ENCODE data around the gene S100A5. TPM values are rescaled to one million over a fixed set of nuclear protein-coding genes. Genes with fewer than 3 reads are reported as not detected.
"Not testable (repeated sequence)": the region's sequence is repeated elsewhere in the genome, so short reads cannot be mapped to it uniquely, and the experiment has no call there.

The S100A5 gene
- total RNA-seq, 4 donors from 2014 or later, result not detected

DNA sequence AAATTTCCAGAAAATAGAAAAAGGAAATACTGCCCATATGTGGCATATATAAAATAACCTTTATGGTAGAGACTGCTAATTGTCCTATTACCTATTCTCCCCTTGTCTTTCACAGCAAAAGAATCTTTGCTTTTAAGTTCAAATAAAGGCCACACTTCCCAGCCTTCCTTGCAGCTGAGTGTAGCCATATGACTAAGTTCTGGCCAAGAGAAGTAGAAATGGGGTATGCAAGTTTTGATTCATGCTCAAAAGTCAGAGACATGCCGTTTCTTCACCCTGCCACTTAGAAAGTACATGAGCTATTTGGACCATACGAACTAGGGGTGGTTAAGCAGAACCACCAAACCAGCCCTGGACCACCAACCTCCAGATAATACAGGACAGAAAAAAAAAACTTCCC, 43.2 kb upstream of the S100A5 start:
- no peaks in the 10 kb centered on the region for H3K27me3 ChIP-seq
- TF ChIP-seq, protein P1, sequence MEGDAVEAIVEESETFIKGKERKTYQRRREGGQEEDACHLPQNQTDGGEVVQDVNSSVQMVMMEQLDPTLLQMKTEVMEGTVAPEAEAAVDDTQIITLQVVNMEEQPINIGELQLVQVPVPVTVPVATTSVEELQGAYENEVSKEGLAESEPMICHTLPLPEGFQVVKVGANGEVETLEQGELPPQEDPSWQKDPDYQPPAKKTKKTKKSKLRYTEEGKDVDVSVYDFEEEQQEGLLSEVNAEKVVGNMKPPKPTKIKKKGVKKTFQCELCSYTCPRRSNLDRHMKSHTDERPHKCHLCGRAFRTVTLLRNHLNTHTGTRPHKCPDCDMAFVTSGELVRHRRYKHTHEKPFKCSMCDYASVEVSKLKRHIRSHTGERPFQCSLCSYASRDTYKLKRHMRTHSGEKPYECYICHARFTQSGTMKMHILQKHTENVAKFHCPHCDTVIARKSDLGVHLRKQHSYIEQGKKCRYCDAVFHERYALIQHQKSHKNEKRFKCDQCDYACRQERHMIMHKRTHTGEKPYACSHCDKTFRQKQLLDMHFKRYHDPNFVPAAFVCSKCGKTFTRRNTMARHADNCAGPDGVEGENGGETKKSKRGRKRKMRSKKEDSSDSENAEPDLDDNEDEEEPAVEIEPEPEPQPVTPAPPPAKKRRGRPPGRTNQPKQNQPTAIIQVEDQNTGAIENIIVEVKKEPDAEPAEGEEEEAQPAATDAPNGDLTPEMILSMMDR (IDR thresholded peaks at IDR 0.05), result no peak
- no peak for TF ChIP-seq POLR2A (IDR thresholded peaks at IDR 0.05)

DNA sequence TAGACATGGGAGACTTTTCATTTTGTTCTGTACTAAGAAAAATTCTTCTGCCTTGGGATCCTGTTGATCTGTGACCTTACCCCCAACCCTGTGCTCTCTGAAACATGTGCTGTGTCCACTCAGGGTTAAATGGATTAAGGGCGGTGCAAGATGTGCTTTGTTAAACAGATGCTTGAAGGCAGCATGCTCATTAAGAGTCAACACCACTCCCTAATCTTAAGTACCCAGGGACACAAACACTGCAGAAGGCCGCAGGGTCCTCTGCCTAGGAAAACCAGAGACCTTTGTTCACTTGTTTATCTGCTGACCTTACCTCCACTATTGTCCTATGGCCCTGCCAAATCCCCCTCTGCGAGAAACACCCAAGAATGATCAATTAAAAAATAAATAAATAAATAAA, 42.8 kb upstream of the S100A5 start:
- H3K9me3 ChIP-seq, H3K27me3 ChIP-seq, DNase-seq, H3K4me1 ChIP-seq, H3K4me3 ChIP-seq, H3K36me3 ChIP-seq, H3K27ac ChIP-seq: not testable (repeated sequence)

More for the DNA sequence above, 43.2 kb upstream of the S100A5 start:
- no peaks in the 10 kb centered on the region for H3K9me3 ChIP-seq
- H3K4me1 ChIP-seq, result no peaks in the 10 kb centered on the region
- H3K4me3 ChIP-seq, result no peak overlapping the region
- H3K36me3 ChIP-seq, result no peaks in the 10 kb centered on the region
- DNase-seq, result no peak
- H3K27ac ChIP-seq, result no peak overlapping the region

DNA sequence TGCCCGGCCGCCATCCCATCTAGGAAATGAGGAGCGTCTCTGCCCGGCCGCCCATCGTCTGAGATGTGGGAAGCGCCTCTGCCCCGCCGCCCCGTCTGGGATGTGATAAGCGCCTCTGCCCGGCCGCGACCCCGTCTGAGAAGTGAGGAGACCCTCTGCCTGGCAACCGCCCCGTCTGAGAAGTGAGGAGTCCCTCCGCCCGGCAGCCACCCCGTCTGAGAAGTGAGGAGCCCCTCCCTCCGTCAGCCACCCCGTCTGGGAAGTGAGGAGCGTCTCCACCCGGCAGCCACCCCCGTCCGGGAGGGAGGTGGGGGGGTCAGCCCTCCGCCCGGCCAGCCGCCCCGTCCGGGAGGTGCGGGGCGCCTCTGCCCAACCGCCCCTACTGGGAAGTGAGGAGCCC, 42.1 kb upstream of the S100A5 start:
- not testable (repeated sequence) for DNase-seq, H3K4me1 ChIP-seq, H3K36me3 ChIP-seq, H3K27ac ChIP-seq, H3K27me3 ChIP-seq, H3K9me3 ChIP-seq, H3K4me3 ChIP-seq

DNA sequence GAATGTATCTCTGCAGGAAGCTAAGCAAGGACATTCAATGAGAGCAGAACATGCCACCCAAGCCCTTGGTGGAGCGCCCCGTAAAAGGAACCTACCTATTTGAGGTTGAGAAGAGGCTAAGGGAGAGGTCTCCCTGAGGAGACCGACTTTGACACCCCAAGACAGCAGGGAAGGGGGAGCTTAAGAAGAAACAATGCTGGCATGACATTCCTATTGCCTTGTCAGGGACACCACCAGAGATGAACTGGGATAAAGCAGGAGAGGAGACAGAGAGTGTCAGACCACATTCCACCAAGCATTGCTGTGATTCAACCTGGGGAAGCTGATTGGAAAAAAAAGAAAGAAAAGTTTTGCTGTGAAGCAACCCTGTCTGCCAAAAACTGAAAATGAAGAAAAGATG, 38.2 kb upstream of the S100A5 start:
- H3K27ac ChIP-seq, result no peak overlapping the region
- TF ChIP-seq POLR2A (IDR thresholded peaks at IDR 0.05), result no peak
- TF ChIP-seq, protein P1 (IDR thresholded peaks at IDR 0.05), result no peak
- no peaks in the 10 kb centered on the region for H3K27me3 ChIP-seq
- H3K36me3 ChIP-seq, result no peaks in the 10 kb centered on the region
- no peak for DNase-seq
- H3K4me3 ChIP-seq, result no peak overlapping the region
- H3K4me1 ChIP-seq, result peaks cover 0 to 7% (median 0%) of the 10 kb centered on the region in 4 donors
- no peaks in the 10 kb centered on the region for H3K9me3 ChIP-seq

DNA sequence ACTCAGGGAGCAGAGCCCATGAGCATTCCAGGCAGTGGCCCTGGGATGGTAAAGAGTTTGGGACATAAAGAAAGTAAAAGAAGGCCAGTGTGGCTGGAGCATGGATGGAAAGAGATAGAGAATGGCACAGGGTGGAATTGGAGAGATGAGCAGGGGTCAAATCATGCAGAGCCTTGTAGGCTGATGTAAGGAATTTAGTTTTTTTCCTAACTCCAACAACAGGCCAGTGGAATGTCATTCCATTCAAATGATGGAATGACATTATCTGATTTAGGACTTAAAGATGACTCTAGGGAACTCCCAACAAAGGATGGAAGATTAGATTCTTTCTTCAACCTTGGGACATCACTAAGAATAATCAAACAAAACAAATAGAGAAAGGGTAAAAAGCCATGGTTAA, 37.8 kb upstream of the S100A5 start:
- Histone ChIP-seq H3K27ac (no peak overlapping the region), H3K9me3 (no peaks in the 10 kb centered on the region), H3K4me3 (no peak overlapping the region), H3K4me1 (peaks cover 0 to 7% (median 0%) of the 10 kb centered on the region in 4 donors), H3K36me3 (no peaks in the 10 kb centered on the region), H3K27me3 (no peaks in the 10 kb centered on the region)
- TF ChIP-seq, protein P1 (IDR thresholded peaks at IDR 0.05), result no peak
- no peak for TF ChIP-seq POLR2A (IDR thresholded peaks at IDR 0.05)
- no peak for DNase-seq

DNA sequence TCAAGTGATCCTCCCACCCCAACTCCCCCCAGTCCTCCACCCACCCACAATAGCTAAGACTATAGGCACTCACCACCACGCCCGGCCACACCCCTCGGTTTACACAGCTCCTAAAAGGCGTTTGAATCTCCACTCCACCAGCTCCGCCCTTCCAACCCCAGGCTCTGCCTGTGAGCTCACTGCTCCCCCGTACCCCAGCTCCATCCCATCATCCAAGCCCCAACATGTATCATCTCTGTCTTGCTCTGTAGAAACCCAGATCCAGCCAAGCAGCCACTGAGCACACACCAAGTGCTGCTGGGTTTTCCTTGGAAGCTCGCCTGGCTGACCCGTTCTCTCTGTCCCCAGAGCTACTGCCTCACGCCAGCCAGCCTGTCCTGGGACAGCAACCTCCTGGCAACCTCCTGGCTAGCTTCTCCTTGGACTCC, 36.9 kb upstream of the S100A5 start:
- Histone ChIP-seq H3K27ac (no peak overlapping the region), H3K4me1 (peaks cover 0 to 10% (median 0%) of the 10 kb centered on the region in 4 donors), H3K4me3 (no peak overlapping the region), H3K36me3 (no peaks in the 10 kb centered on the region), H3K27me3 (no peaks in the 10 kb centered on the region), H3K9me3 (no peaks in the 10 kb centered on the region)
- TF ChIP-seq POLR2A (IDR thresholded peaks at IDR 0.05), result no peak
- TF ChIP-seq, protein P1 (IDR thresholded peaks at IDR 0.05), result no peak
- no peak for DNase-seq

DNA sequence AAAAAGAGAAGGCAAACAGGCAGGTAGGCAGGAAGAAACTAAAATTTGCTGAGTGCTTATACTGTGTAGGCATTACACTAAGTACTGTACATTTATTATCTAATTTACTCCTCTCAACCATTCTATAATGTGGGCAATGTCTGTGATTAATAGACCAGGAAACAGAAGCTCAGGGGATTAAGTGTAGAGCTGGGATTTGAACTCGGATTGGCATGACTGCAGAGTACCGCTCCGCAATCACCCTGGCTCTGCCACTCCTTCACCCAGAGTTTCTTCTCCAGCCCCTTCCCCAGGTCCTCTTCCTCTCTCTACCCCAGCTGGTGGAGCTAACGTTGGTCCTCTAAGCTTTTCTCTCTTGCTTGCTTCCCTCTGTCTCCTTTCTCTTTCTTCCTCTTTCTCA, 36.4 kb upstream of the S100A5 start:
- Histone ChIP-seq H3K4me1 (peaks cover 0 to 15% (median 0%) of the 10 kb centered on the region in 4 donors), H3K4me3 (no peak overlapping the region)
- DNase-seq, result no peak

DNA sequence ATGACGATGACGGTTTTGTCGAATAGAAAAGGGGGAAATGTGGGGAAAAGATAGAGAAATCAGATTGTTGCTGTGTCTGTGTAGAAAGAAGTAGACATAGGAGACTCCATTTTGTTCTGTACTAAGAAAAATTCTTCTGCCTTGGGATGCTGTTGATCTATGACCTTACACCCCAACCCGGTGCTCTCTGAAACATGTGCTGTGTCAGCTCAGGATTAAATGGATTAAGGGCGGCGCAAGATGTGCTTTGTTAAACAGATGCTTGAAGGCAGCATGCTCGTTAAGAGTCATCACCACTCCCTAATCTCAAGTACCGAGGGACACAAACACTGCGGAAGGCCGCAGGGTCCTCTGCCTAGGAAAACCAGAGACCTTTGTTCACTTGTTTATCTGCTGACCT, 34.8 kb upstream of the S100A5 start:
- H3K27me3 ChIP-seq, H3K9me3 ChIP-seq, H3K36me3 ChIP-seq, H3K27ac ChIP-seq, DNase-seq, H3K4me3 ChIP-seq: not testable (repeated sequence)
- peaks cover 0 to 21% (median 0%) of the 10 kb centered on the region in 4 donors for H3K4me1 ChIP-seq

More for the DNA sequence above, 36.4 kb upstream of the S100A5 start:
- H3K27me3 ChIP-seq, result no peaks in the 10 kb centered on the region
- H3K27ac ChIP-seq, result no peak overlapping the region
- no peaks in the 10 kb centered on the region for H3K36me3 ChIP-seq
- no peaks in the 10 kb centered on the region for H3K9me3 ChIP-seq
- TF ChIP-seq, protein P1 (IDR thresholded peaks at IDR 0.05), result no peak
- no peak for TF ChIP-seq POLR2A (IDR thresholded peaks at IDR 0.05)

DNA sequence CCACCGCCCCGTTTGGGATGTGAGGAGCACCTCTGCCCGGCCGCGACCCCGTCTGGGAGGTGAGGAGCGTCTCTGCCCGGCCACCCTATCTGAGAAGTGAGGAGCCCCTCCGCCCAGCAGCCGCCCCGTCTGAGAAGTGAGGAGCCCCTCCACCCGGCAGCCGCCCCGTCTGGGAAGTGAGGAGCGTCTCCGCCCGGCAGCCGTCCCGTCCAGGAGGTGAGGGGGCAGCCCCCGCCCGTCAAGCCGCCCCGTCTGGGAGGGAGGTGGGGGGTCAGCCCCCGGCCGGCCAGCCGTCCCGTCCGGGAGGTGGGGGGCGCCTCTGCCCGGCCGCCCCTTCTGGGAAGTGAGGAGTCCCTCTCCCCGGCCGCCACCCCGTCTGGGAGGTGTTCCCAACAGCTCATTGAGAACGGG, 34.4 kb upstream of the S100A5 start:
- H3K27ac ChIP-seq, result not testable (repeated sequence)

More for the DNA sequence above, 34.4 kb upstream of the S100A5 start:
- H3K36me3 ChIP-seq, H3K4me3 ChIP-seq, H3K9me3 ChIP-seq, H3K27me3 ChIP-seq, DNase-seq: not testable (repeated sequence)
- peaks cover 0 to 21% (median 0%) of the 10 kb centered on the region in 4 donors for H3K4me1 ChIP-seq
